ENCODE data around the gene LIPI.

The LIPI gene

GRCh38 chr21:14210738-14211137 lies at the start of gene LIPI:
Gene LIPI, minus strand, starts transcription at chr21:14210955. Its CDS starts 110 bp downstream, at chr21:14210845.
- H3K4me3 ChIP-seq (ENCODE audit: low read length) = no peak within 1 kb of the TSS
- no peak for DNase-seq (ENCODE audit: low read depth)
- no peak for TF ChIP-seq CTCF (IDR thresholded peaks at IDR 0.05; ENCODE audit: insufficient read depth, low read depth, low read length, missing control alignments)

- no peak for TF ChIP-seq CTCF (IDR thresholded peaks at IDR 0.05; ENCODE audit: insufficient read depth, low read depth, low read length, missing control alignments)
- no peak overlapping the region for H3K4me3 ChIP-seq (ENCODE audit: low read length)
- no peak for DNase-seq (ENCODE audit: low read depth)
Observed at GRCh38 chr21:14260174-14260764, 49.5 kb upstream of the LIPI start.

DNA sequence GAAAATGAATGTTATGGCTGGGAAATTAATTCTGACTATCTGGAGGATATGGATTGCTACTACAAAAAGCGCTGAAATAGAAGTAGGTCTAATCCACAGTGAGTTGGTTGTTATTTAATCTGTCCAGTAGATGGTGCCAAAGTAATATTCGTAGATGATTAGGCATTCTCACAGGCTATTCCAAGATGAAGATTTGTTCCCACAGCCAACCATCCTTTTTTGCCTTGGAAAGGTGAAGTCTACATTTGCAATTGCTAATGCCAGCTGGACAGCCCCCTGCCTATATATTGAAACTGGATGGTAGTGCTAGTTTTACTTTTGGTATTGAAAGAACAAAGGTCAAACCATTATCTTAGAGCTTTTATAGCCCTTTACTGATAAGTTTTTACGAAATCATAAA lies 49.0 kb upstream of the LIPI start:
- peak; percentile 53 for TF ChIP-seq CTCF (IDR thresholded peaks at IDR 0.05; ENCODE audit: insufficient read depth, low read depth, low read length, missing control alignments)
- H3K4me3 ChIP-seq (ENCODE audit: low read length) = no peak overlapping the region
- DNase-seq (ENCODE audit: low read depth) = peak; percentile 70

GRCh38 chr21:14251336-14251735 lies 40.6 kb upstream of the LIPI start:
- no peak overlapping the region for H3K4me3 ChIP-seq (ENCODE audit: low read length)
- TF ChIP-seq CTCF (IDR thresholded peaks at IDR 0.05; ENCODE audit: insufficient read depth, low read depth, low read length, missing control alignments) = no peak
- DNase-seq (ENCODE audit: low read depth) = no peak

DNA sequence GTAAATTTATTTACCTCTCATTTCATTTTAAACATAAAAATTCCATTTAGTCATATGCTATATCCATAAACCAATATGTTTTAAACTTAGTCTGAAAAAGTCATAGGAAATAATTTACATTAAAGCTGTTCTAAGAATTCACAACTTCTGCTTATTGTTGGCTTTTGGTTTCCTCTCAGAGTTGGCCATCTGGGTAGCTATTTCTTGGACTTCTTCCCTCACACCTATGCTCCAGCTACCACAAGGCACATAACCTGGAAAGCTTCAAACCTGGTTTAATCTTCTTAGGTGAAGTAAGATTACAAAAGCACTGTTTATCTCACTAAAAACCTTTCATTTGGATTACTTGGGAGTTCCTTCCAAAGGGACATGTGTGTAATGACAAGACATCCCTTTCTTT lies 35.0 kb upstream of the LIPI start:
- H3K4me3 ChIP-seq (ENCODE audit: low read length) = no peak overlapping the region
- TF ChIP-seq CTCF (IDR thresholded peaks at IDR 0.05; ENCODE audit: insufficient read depth, low read depth, low read length, missing control alignments) = no peak
- no peak for DNase-seq (ENCODE audit: low read depth)

DNA sequence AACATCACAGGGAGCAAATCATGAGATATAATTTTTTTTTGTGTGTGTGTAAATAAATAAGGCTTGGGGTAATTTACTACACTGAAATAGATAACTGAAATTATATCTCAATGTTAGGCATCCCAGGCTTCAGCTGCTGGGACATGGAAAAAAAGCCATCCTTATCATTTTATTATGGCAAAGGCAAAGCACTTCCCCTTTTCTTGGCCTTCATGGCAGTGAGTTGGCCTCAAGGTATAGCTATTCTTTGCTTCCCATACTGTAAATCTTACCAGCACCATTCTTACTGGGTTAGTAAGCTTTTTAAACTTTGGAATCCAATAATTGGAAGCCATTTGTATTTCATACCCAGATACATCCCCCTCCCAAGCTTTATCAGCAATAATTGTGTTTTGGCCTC lies 34.2 kb upstream of the LIPI start:
- no peak overlapping the region for H3K4me3 ChIP-seq (ENCODE audit: low read length)
- DNase-seq (ENCODE audit: low read depth) = no peak
- no peak for TF ChIP-seq CTCF (IDR thresholded peaks at IDR 0.05; ENCODE audit: insufficient read depth, low read depth, low read length, missing control alignments)

DNA sequence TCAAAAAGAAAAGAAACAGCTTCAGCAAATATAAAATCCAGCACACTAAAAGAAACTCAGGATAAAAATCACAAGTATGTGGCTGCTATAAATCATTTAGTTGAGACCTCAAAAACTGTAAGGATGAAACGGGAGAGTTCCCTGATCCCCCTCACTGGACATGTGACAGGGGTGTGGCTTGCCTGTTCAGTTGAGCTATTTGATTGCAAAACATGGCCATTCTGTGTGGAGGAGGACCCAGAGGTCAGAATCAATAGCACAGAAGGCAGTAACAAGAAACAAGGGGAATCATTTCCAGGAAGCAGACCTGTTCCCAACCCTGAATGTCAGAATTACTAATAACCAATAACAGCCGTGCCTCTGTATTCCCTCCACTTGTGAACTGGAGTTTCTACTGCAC lies 33.1 kb upstream of the LIPI start:
- peak; percentile 1 for DNase-seq (ENCODE audit: low read depth)
- H3K4me3 ChIP-seq (ENCODE audit: low read length) = no peak overlapping the region

More for the DNA sequence above, 33.1 kb upstream of the LIPI start:
- no peak for TF ChIP-seq CTCF (IDR thresholded peaks at IDR 0.05; ENCODE audit: insufficient read depth, low read depth, low read length, missing control alignments)
